ENCODE data around the gene PBX1. TPM values are rescaled to one million over a fixed set of nuclear protein-coding genes. Genes with fewer than 3 reads are reported as not detected.

PBX1 gene
- total RNA-seq, 6 donors from 2014 or later = 17.8 to 59.6 (median 38.3) TPM

DNA sequence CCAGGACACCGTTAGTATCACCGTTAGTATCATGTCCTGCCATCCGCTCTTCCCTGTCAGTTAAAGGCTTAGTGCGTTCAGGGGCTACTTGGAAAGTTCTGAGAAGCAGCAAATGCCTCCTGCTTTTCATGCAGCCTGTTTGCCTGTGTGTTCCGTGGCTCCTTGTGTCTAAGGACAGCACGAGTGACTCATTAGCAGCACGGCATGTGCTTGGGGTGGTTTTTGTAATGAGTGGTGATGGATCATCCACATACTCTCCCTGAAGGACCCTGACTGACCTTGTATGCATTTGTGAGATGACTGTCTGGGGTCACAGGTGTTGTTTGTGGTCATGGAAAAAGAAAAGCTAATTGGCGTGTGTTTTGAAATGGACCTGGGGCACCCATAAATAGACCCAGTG, 221.9 kb downstream of the PBX1 start:
- peak in 1 of 2 donors; percentile 83 for ATAC-seq (ENCODE audit: low FRiP score in 2 of 2)
- WGBS, 2 donors = 87 to 90% methylated on average over 7 to 8 of the region's 8 CpGs
- peak overlapping the region in 1 of 4 donors; percentile 36 for H3K27ac ChIP-seq

DNA sequence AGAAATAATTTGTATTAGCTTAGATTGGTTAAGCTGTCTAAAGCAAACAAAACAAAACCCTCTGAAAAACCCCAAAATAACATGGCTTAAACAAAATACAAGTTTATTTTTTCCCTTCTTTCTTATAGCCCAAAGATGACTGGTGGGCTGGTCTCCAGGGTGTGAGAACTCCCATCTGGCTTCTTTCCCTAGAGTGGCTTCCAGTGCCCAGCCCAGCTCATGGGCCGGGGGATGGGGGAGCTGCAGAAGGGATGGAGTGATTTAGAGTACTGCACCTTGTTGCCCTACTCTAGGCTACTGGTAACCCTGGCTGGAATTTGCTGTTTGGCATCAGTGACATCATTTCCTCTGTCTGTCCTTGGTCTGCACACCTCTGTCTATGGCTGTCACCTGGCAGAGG, 223.0 kb downstream of the PBX1 start:
- DNase-seq (no peak), ATAC-seq (ENCODE audit: low FRiP score in 2 of 2) (no peak)
- Histone ChIP-seq H3K36me3 (no peaks in the 10 kb centered on the region), H3K4me3 (no peak overlapping the region), H3K27me3 (no peaks in the 10 kb centered on the region), H3K9me3 (no peaks in the 10 kb centered on the region), H3K4me1 (peaks cover 14 to 20% (median 17%) of the 10 kb centered on the region in 4 donors), H3K27ac (peak overlapping the region in 1 of 4 donors; percentile 36)
- WGBS, 2 donors = 69 to 82% methylated on average over 1 of the region's 1 CpG
- TF ChIP-seq, protein P1, sequence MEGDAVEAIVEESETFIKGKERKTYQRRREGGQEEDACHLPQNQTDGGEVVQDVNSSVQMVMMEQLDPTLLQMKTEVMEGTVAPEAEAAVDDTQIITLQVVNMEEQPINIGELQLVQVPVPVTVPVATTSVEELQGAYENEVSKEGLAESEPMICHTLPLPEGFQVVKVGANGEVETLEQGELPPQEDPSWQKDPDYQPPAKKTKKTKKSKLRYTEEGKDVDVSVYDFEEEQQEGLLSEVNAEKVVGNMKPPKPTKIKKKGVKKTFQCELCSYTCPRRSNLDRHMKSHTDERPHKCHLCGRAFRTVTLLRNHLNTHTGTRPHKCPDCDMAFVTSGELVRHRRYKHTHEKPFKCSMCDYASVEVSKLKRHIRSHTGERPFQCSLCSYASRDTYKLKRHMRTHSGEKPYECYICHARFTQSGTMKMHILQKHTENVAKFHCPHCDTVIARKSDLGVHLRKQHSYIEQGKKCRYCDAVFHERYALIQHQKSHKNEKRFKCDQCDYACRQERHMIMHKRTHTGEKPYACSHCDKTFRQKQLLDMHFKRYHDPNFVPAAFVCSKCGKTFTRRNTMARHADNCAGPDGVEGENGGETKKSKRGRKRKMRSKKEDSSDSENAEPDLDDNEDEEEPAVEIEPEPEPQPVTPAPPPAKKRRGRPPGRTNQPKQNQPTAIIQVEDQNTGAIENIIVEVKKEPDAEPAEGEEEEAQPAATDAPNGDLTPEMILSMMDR (IDR thresholded peaks at IDR 0.05) = no peak
- TF ChIP-seq POLR2A (IDR thresholded peaks at IDR 0.05) = no peak
- no peak for TF ChIP-seq EP300 (IDR thresholded peaks at IDR 0.05)
- no peak for TF ChIP-seq POLR2AphosphoS5 (IDR thresholded peaks at IDR 0.05)

More for the DNA sequence above, 221.9 kb downstream of the PBX1 start:
- no peaks in the 10 kb centered on the region for H3K9me3 ChIP-seq
- DNase-seq = no peak
- TF ChIP-seq POLR2AphosphoS5 (IDR thresholded peaks at IDR 0.05) (peak; percentile 36 to 47), EP300 (IDR thresholded peaks at IDR 0.05) (no peak)
- peaks cover 5 to 10% (median 7%) of the 10 kb centered on the region in 4 donors for H3K4me1 ChIP-seq
- H3K27me3 ChIP-seq = no peaks in the 10 kb centered on the region
- no peaks in the 10 kb centered on the region for H3K36me3 ChIP-seq
- H3K4me3 ChIP-seq = no peak overlapping the region

DNA sequence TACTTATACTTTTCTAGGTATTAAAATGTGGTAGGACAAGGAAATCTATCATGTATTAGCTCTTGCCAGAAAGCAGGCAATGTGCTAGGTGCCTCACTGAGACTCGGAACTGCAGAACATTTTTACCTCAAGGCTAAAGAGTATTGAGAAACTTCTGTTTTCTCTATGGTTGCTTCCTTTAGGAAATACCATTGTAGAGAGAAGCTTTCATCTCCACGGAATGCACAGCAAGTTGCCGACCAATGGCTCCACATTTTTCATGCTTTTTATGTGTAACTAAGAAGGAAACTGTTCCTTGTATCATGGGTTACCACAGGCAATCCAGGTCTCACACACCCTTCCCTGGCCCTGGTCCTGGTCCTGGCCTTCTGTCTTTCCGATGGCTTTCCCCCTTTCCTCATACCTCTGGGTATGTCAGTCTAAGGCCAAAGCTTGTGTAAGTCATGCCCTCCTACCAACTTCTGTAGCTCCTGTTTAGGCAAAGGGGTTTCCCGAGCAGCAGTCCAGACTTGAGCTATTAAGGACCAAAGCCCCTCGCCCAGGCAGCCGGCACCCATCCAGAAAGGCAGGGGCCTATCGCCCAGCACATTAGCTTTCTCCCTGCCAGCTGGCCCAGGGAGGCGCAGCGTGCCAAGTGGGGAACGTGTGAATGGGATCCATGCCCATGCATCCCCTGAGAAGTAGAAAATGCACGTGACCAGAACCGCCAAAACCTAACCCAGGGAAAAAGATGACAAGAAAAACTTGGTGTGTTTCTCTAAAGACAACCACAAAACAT, 225.0 kb downstream of the PBX1 start:
- Histone ChIP-seq H3K27me3 (no peaks in the 10 kb centered on the region), H3K4me3 (no peak overlapping the region), H3K4me1 (peaks cover 19 to 28% (median 24%) of the 10 kb centered on the region in 4 donors), H3K9me3 (no peaks in the 10 kb centered on the region), H3K27ac (peak overlapping the region in 1 of 4 donors; percentile 63), H3K36me3 (no peaks in the 10 kb centered on the region)
- TF ChIP-seq POLR2AphosphoS5 (IDR thresholded peaks at IDR 0.05) (no peak), EP300 (IDR thresholded peaks at IDR 0.05) (no peak), POLR2A (IDR thresholded peaks at IDR 0.05) (no peak)
- TF ChIP-seq, protein P1 (IDR thresholded peaks at IDR 0.05) = no peak
- 76 to 79% methylated on average over 13 of the region's 13 CpGs for WGBS, 2 donors
- DNase-seq (peak in 1 of 2 donors; percentile 47), ATAC-seq (ENCODE audit: low FRiP score in 2 of 2) (no peak)

DNA sequence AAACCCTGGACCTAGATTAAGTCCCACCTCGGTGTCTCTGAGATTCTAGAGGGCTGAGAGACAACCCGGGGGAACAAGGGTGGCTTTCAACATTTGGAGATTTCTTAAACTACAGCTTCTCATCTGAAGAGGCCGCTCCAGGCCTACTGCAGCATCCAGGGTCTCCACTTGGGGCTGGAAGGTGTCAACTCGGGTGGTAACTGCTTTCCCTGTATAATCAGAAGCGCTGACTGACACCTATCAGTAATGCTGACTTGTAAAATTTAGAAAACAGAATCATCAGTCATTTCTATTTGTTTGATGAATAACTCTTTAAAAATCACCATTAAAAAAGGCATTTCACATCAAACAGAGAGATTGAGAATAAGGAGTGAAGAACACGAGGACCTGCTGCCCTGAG, 226.0 kb downstream of the PBX1 start:
- Histone ChIP-seq H3K9me3 (no peaks in the 10 kb centered on the region), H3K27ac (peak overlapping the region in 3 of 4 donors; percentile 36 to 63 (median 60)), H3K4me3 (no peak overlapping the region), H3K27me3 (no peaks in the 10 kb centered on the region), H3K4me1 (peaks cover 19 to 28% (median 24%) of the 10 kb centered on the region in 4 donors), H3K36me3 (no peaks in the 10 kb centered on the region)
- DNase-seq (no peak), ATAC-seq (ENCODE audit: low FRiP score in 2 of 2) (no peak)
- 87 to 90% methylated on average over 6 of the region's 6 CpGs for WGBS, 2 donors
- no peak for TF ChIP-seq POLR2A (IDR thresholded peaks at IDR 0.05)
- no peak for TF ChIP-seq POLR2AphosphoS5 (IDR thresholded peaks at IDR 0.05)
- TF ChIP-seq EP300 (IDR thresholded peaks at IDR 0.05) = no peak
- TF ChIP-seq, protein P1 (IDR thresholded peaks at IDR 0.05) = no peak

DNA sequence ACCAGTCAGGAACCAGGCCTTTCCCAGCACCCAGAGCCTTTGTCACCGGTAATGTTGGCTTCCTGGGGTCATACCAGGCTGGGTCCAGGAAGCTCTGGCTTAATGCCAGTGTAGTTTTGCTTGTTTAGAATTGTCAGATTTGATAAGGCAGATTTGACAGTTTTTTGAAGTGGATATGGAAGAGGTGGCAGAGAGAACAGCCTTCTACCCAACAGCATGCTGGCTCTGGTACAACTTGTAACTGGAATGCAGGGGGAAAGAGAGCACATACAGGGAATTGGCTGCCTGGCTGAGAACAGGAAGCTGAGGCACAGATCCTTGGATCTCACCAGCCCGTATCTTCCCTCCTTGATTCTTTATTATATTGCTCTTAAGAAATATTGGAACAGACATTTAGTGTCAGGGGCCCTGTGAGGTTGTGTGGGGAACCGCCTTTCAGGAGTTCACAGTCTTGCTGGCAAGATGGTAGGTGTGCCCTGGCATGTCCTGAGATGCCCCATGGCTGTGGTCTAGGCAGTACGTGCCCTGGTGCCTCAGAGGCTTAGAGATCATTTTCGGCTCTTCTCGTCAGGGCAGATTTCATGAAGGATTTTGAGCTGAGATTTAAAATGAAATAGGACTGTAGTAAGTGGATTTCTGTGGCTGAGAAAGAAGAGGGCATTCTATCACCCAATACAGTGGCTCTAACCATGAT, 227.0 kb downstream of the PBX1 start:
- Histone ChIP-seq H3K9me3 (no peaks in the 10 kb centered on the region), H3K4me3 (no peak overlapping the region), H3K36me3 (no peaks in the 10 kb centered on the region), H3K27me3 (no peaks in the 10 kb centered on the region), H3K27ac (peak overlapping the region; percentile 0 to 63 (median 48)), H3K4me1 (peaks cover 19 to 28% (median 24%) of the 10 kb centered on the region in 4 donors)
- 68 to 77% methylated on average over 5 to 6 of the region's 6 CpGs for whole genome bisulfite sequencing, 2 donors
- DNase-seq (no peak), ATAC-seq (ENCODE audit: low FRiP score in 2 of 2) (no peak)
- TF ChIP-seq, protein P1 (IDR thresholded peaks at IDR 0.05) = no peak
- TF ChIP-seq EP300 (IDR thresholded peaks at IDR 0.05) = no peak
- TF ChIP-seq POLR2AphosphoS5 (IDR thresholded peaks at IDR 0.05) = no peak
- no peak for TF ChIP-seq POLR2A (IDR thresholded peaks at IDR 0.05)
